Smooth muscle cell (in vitro differentiated cells): Measurements from ENCODE around the gene SERTAD4. TPM values are rescaled to one million over a fixed set of nuclear protein-coding genes. Genes with fewer than 3 reads are reported as not detected.

Experiments used
- DNase-seq: peaks from one replicate; lab custom pipeline; 2025; ENCODE audit not compliant: unreplicated experiment; lab: John Stamatoyannopoulos, UW
- H2AFZ ChIP-seq: fragments of 200-600 bp; sonication (generic); 2 replicates; pipeline ENCODE4 v1.6.0; 2016; ENCODE audit warnings: antibody characterized with exemption, low read depth, mild to moderate bottlenecking
- H3F3A ChIP-seq: fragments of 200-600 bp; sonication (generic); 2 replicates; pipeline ENCODE4 v1.6.0; 2017; ENCODE audit warnings: antibody characterized with exemption, low read depth
- H3K27ac ChIP-seq: fragments of 200-600 bp; sonication (generic); 2 replicates; pipeline ENCODE4 v1.5.1; 2016; ENCODE audit warnings: low read depth, mild to moderate bottlenecking
- H3K27me3 ChIP-seq: fragments of 200-600 bp; sonication (generic); 2 replicates; pipeline ENCODE4 v1.6.1; 2016; ENCODE audit warnings: low read depth, mild to moderate bottlenecking
- H3K36me3 ChIP-seq: fragments of 200-600 bp; sonication (generic); 2 replicates; pipeline ENCODE4 v1.5.1; 2016; ENCODE audit warnings: low read depth
- H3K4me1 ChIP-seq: fragments of 200-600 bp; sonication (generic); 2 replicates; pipeline ENCODE4 v1.5.1; 2016; ENCODE audit warnings: low read depth
- H3K4me2 ChIP-seq: fragments of 200-600 bp; sonication (generic); 2 replicates; pipeline ENCODE4 v1.6.0; 2016; ENCODE audit warnings: mild to moderate bottlenecking
- H3K4me3 ChIP-seq: fragments of 200-600 bp; sonication (generic); 2 replicates; pipeline ENCODE4 v1.5.1; 2016; ENCODE audit warnings: mild to moderate bottlenecking
- H3K79me2 ChIP-seq: fragments of 200-600 bp; sonication (generic); 2 replicates; pipeline ENCODE4 v1.6.0; 2016; ENCODE audit warnings: low read depth, mild to moderate bottlenecking
- H3K9ac ChIP-seq: fragments of 200-600 bp; sonication (generic); 2 replicates; pipeline ENCODE4 v1.6.0; 2016; ENCODE audit warnings: low read depth
- H3K9me3 ChIP-seq: fragments of 200-600 bp; sonication (generic); replicated peaks from 2 replicates; pipeline ENCODE4 v1.5.1; 2016; ENCODE audit warnings: low read depth
- H4K20me1 ChIP-seq: fragments of 200-600 bp; sonication (generic); 2 replicates; pipeline ENCODE4 v1.6.0; 2016; ENCODE audit warnings: low read depth
- WGBS: methylation state at CpG from one replicate; pipeline ENCODE4 v1.1.7; 2016; ENCODE audit warnings: low lambda C conversion rate; 5-methylcytosine and 5-hydroxymethylcytosine counted together
- polyA plus RNA-seq: library from polyadenylated mRNA; unstranded; fragments of >200 nt; fragmentation: Nextera tagmentation; extraction: Ambion mirVana; gene quantifications from 2 replicates; pipeline ENCODE4 v1.2.1, GENCODE V29; 2016
- total RNA-seq: library from RNA; depleted of rRNA; stranded (reverse); fragments of >200 nt; gene quantifications from 2 replicates; pipeline ENCODE4 v1.2.3, GENCODE V29; 2014
- TF ChIP-seq, protein P1 (sequence below): fragments of 200-600 bp; sonication (generic); IDR thresholded peaks from 2 replicates; pipeline ENCODE4 v1.5.1; 2017; ENCODE audit warnings: borderline replicate concordance, mild to moderate bottlenecking, antibody characterized with exemption; ENCODE audit not compliant: insufficient read depth, poor library complexity, severe bottlenecking

SERTAD4 gene
- total and polyA plus RNA-seq, 2 experiments from 2014 or later = 0.18 to 3.1 TPM

DNA sequence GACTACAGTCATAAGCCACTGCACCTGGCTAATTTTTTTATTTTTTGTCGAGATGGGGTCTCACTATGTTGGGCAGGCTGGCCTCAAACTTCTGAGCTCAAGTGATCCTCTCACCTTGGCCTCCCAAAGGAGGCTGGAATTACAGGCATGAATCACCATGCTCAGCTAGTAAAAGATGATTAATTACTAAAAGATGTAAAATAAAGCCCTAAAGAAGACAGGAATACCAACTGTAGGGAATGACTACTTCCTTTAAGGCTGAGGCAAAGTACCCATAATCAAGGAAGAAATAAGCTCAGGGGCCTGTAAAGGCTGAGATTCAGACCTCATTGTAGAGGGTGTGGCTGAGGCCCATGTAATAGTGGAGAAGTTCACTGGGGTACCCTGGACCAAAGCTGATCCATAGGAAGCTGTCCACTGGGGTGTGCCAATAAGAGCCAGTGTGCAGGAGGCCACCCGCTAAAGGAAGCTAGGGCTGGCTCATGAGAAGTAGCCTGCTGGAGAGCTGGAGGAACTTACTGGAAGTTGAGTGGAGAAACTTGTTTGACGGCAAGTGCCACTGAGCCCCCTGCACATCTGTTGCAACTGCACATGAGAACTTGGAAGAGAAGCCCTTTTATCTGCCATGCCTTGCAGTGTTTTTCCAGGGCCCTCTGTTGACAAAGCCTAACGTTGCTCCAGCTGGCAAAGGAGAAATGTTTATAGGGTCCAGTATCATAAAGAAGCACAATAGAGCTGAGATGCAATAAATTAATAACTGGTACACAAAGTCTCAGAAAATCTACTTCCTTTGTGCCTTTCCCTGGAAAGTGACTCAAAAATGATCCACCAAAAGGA is 17.8 kb upstream of the SERTAD4 start:
- 76% methylated on average over 4 of the region's 4 CpGs for WGBS
- Histone ChIP-seq H4K20me1 (no peaks in the 10 kb centered on the region), H3F3A (no peaks in the 10 kb centered on the region), H3K9ac (no peak overlapping the region), H2AFZ (no peak overlapping the region), H3K4me3 (no peak overlapping the region), H3K4me1 (no peaks in the 10 kb centered on the region), H3K27ac (no peak overlapping the region), H3K27me3 (no peaks in the 10 kb centered on the region), H3K4me2 (no peak overlapping the region), H3K9me3 (no peaks in the 10 kb centered on the region), H3K79me2 (no peaks in the 10 kb centered on the region), H3K36me3 (no peaks in the 10 kb centered on the region)
- DNase-seq = no peak
- TF ChIP-seq, protein P1, sequence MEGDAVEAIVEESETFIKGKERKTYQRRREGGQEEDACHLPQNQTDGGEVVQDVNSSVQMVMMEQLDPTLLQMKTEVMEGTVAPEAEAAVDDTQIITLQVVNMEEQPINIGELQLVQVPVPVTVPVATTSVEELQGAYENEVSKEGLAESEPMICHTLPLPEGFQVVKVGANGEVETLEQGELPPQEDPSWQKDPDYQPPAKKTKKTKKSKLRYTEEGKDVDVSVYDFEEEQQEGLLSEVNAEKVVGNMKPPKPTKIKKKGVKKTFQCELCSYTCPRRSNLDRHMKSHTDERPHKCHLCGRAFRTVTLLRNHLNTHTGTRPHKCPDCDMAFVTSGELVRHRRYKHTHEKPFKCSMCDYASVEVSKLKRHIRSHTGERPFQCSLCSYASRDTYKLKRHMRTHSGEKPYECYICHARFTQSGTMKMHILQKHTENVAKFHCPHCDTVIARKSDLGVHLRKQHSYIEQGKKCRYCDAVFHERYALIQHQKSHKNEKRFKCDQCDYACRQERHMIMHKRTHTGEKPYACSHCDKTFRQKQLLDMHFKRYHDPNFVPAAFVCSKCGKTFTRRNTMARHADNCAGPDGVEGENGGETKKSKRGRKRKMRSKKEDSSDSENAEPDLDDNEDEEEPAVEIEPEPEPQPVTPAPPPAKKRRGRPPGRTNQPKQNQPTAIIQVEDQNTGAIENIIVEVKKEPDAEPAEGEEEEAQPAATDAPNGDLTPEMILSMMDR = no peak

DNA sequence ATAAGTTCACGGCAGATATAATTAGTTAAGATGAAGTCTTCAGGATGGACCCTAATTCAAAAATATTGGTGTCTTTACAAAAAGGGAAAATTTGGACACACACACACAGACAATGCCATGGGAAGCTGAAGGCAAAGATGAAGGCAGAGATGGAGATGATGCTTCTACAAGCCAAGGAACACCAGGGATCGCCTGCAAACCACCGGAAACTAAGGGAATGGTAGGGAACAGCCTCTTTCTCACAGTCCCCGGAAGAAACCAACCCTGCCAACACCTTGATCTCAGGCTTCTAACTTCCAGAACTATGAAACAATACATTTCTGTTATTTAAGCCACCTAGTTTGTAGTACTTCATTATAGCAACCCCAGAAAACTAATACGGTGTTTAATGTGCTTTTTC is 15.1 kb upstream of the SERTAD4 start:
- TF ChIP-seq, protein P1 = no peak
- Histone ChIP-seq H3F3A (no peaks in the 10 kb centered on the region), H4K20me1 (no peaks in the 10 kb centered on the region), H2AFZ (no peak overlapping the region), H3K4me1 (peaks cover 6% of the 10 kb centered on the region), H3K9me3 (no peaks in the 10 kb centered on the region), H3K27me3 (no peaks in the 10 kb centered on the region), H3K27ac (no peak overlapping the region), H3K4me3 (no peak overlapping the region), H3K36me3 (no peaks in the 10 kb centered on the region), H3K4me2 (no peak overlapping the region), H3K9ac (no peak overlapping the region), H3K79me2 (no peaks in the 10 kb centered on the region)
- no peak for DNase-seq
- WGBS = 88% methylated on average over 5 of the region's 5 CpGs

DNA sequence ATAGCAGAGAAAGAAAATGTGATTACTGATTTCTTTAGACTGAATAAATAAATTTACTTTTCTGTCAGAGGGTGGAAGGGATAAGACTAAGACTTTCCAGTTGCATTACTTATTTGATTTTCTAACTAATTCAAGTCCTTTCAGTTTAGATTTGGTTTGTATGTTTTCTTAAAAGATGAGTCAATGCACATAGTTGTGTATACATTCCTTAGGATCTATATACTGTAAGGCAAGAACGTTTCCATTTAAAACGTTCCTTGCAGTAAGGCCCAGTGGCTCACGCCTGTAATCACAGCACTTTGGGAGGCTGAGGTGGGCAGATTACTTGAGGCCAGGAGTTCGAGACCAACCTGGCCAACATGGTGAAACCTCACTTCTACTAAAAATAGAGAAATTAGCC is 14.5 kb upstream of the SERTAD4 start:
- no peak overlapping the region for H3K27ac ChIP-seq
- H4K20me1 ChIP-seq = no peaks in the 10 kb centered on the region
- H2AFZ ChIP-seq = no peak overlapping the region
- TF ChIP-seq, protein P1 = no peak
- H3K36me3 ChIP-seq = no peaks in the 10 kb centered on the region
- H3K79me2 ChIP-seq = no peaks in the 10 kb centered on the region
- H3K4me1 ChIP-seq = peaks cover 11% of the 10 kb centered on the region
- no peaks in the 10 kb centered on the region for H3F3A ChIP-seq
- no peaks in the 10 kb centered on the region for H3K9me3 ChIP-seq
- DNase-seq = no peak
- WGBS = 60% methylated on average over 4 of the region's 4 CpGs
- H3K4me2 ChIP-seq = no peak overlapping the region
- H3K9ac ChIP-seq = no peak overlapping the region
- no peaks in the 10 kb centered on the region for H3K27me3 ChIP-seq
- no peak overlapping the region for H3K4me3 ChIP-seq

DNA sequence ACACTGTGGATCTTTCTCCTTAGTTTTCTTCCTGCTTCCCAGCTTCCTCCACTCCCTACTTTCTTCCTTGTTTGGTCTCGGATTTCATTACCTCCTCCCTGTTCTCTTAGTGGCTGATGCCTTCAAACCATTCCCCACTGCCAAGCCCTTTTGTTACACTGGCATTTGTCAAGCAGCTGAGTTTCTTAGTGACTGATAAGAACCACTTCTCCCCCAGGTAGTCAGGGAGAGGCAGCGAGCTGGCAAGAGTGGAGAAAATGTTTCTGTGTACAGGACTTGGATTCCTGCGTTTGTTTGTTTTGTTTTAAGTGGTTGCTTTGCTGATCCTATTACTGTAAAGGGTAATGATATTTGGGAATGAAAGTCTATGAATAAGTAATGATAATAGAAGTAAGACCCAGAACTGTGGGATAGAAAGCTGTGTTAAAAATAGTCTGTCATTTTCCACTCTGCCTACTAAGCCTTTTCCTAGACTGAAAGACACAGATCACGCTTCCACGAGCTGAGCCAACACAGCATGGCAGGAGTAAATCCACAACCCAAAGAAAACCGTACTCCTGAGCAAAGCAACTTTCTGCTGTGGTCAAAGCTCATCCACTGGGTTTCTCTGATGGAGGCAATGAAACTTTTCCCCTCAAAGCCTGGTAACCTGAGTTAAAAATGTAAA is 10.1 kb upstream of the SERTAD4 start:
- Histone ChIP-seq H3K9ac (no peak overlapping the region), H3K4me2 (peak overlapping the region; percentile 72), H3K36me3 (no peaks in the 10 kb centered on the region), H4K20me1 (no peaks in the 10 kb centered on the region), H3K4me1 (peaks cover 15% of the 10 kb centered on the region), H3F3A (no peaks in the 10 kb centered on the region), H3K27me3 (no peaks in the 10 kb centered on the region), H3K4me3 (peak overlapping the region; percentile 24), H3K27ac (peak overlapping the region; percentile 3), H3K9me3 (no peaks in the 10 kb centered on the region), H3K79me2 (no peaks in the 10 kb centered on the region), H2AFZ (peak overlapping the region; percentile 92)
- TF ChIP-seq, protein P1 = no peak
- no peak for DNase-seq
- 28% methylated on average over 6 of the region's 6 CpGs for WGBS
